GM23338 (cell line): ENCODE results near the gene ATP8B4. TPM values are rescaled to one million over a fixed set of nuclear protein-coding genes. Genes with fewer than 3 reads are reported as not detected.

Source experiments
- ATAC-seq: fragments of 200-7000 bp; cut with Tn5 transposase; 3 replicates; pipeline ENCODE4 v1.9.1; 2020
- DNase-seq: peaks from one replicate; pipeline ENCODE4 v3.0.0-alpha.2; 2015; ENCODE audit warnings: low spot score
- H2AFZ ChIP-seq: fragments of 200-600 bp; sonication (generic); 2 replicates; pipeline ENCODE4 v1.8.0; 2016; ENCODE audit warnings: antibody characterized with exemption, mild to moderate bottlenecking, moderate library complexity
- H3F3A ChIP-seq: fragments of 200-600 bp; sonication (generic); replicated peaks from 2 replicates; pipeline ENCODE4 v1.8.0; 2017; ENCODE audit warnings: antibody characterized with exemption, mixed run types, low read depth
- H3K27ac ChIP-seq: fragments of 200-600 bp; sonication (generic); 2 replicates; pipeline ENCODE4 v1.6.1; 2016; ENCODE audit warnings: low read depth
- H3K27me3 ChIP-seq: fragments of 200-600 bp; sonication (generic); 2 replicates; pipeline ENCODE4 v1.8.0; 2016; ENCODE audit warnings: mild to moderate bottlenecking, mixed run types, moderate library complexity; ENCODE audit not compliant: insufficient read depth
- H3K36me3 ChIP-seq: fragments of 200-600 bp; sonication (generic); 2 replicates; pipeline ENCODE4 v1.8.0; 2016; ENCODE audit warnings: mild to moderate bottlenecking; ENCODE audit not compliant: insufficient read depth
- H3K4me1 ChIP-seq: fragments of 200-600 bp; sonication (generic); 2 replicates; pipeline ENCODE4 v1.8.0; 2016; ENCODE audit warnings: mild to moderate bottlenecking, moderate library complexity; ENCODE audit not compliant: insufficient read depth
- H3K4me2 ChIP-seq: fragments of 200-600 bp; sonication (generic); 2 replicates; pipeline ENCODE4 v1.7.1; 2017; ENCODE audit warnings: mixed run types
- H3K4me3 ChIP-seq: fragments of 200-600 bp; sonication (generic); 2 replicates; pipeline ENCODE4 v1.6.1; 2016; ENCODE audit warnings: mixed run types
- H3K79me2 ChIP-seq: fragments of 200-600 bp; sonication (generic); replicated peaks from 2 replicates; pipeline ENCODE4 v1.8.0; 2017; ENCODE audit warnings: mild to moderate bottlenecking; ENCODE audit not compliant: insufficient read depth
- H3K9me2 ChIP-seq: fragments of 200-600 bp; sonication (generic); 2 replicates; pipeline ENCODE4 v1.8.0; 2017; ENCODE audit not compliant: insufficient read depth
- H4K20me1 ChIP-seq: fragments of 200-600 bp; sonication (generic); replicated peaks from 2 replicates; pipeline ENCODE4 v1.8.0; 2017; ENCODE audit warnings: mild to moderate bottlenecking; ENCODE audit not compliant: insufficient read depth
- H3K27ac Mint-ChIP-seq: 2 replicates; pipeline ENCODE4 v1.8.0; 2020; ENCODE audit warnings: inconsistent platforms, mild to moderate bottlenecking, moderate library complexity, mixed read lengths
- H3K27me3 Mint-ChIP-seq: 3 replicates; pipeline ENCODE4 v1.8.0; 2022; ENCODE audit warnings: low read depth, mild to moderate bottlenecking, moderate library complexity, mixed read lengths, inconsistent platforms; ENCODE audit not compliant: insufficient read depth, poor library complexity
- H3K36me3 Mint-ChIP-seq: 3 replicates; pipeline ENCODE4 v1.8.0; 2021; ENCODE audit warnings: low read depth, mild to moderate bottlenecking, inconsistent platforms, moderate library complexity, mixed read lengths
- H3K4me1 Mint-ChIP-seq: 3 replicates; pipeline ENCODE4 v1.8.0; 2020; ENCODE audit warnings: mild to moderate bottlenecking, inconsistent platforms, mixed read lengths
- H3K4me3 Mint-ChIP-seq: 3 replicates; pipeline ENCODE4 v1.8.0; 2021; ENCODE audit warnings: moderate library complexity, mild to moderate bottlenecking, inconsistent platforms, mixed read lengths
- H3K9me3 Mint-ChIP-seq: 3 replicates; pipeline ENCODE4 v1.8.0; 2020; ENCODE audit warnings: moderate library complexity, mild to moderate bottlenecking, inconsistent platforms, mixed read lengths
- CREB1 ChIP-seq: fragments of 250-450 bp; sonication (Bioruptor Pico); IDR thresholded peaks from 2 replicates; pipeline ENCODE4 v1.5.0; 2020; ENCODE audit warnings: low read depth, mild to moderate bottlenecking, moderate library complexity
- CTCF ChIP-seq, 2 experiments: fragments of 200-600 bp in 1 of 2; sonication (generic) in 1 of 2; conservative IDR thresholded peaks; 2 replicates each; pipeline versions ENCODE4 v1.5.1 to v1.6.1; 2016 to 2017; ENCODE audit warnings: antibody characterized with exemption in 2 of 2, low read depth in 2 of 2, mild to moderate bottlenecking in 2 of 2, moderate library complexity in 1 of 2
- EZH2 ChIP-seq: fragments of 200-600 bp; sonication (generic); IDR thresholded peaks from one replicate; pipeline ENCODE4 v1.8.0; 2017; ENCODE audit warnings: antibody characterized with exemption, mild to moderate bottlenecking, low read depth; ENCODE audit not compliant: unreplicated experiment
- EZH2phosphoT487 ChIP-seq: fragments of 200-600 bp; sonication (generic); IDR thresholded peaks from one replicate; pipeline ENCODE4 v1.8.1; 2018; ENCODE audit warnings: antibody characterized with exemption; ENCODE audit not compliant: unreplicated experiment
- JUNB ChIP-seq: IDR thresholded peaks from one replicate; pipeline ENCODE4 v1.6.1; 2016; ENCODE audit warnings: antibody characterized with exemption; ENCODE audit not compliant: unreplicated experiment
- POLR2AphosphoS5 ChIP-seq: IDR thresholded peaks from 2 replicates; pipeline ENCODE4 v1.6.1; 2016; ENCODE audit warnings: antibody characterized with exemption, low read depth
- STAT1 ChIP-seq: IDR thresholded peaks from one replicate; pipeline ENCODE4 v1.6.1; 2016; ENCODE audit warnings: antibody characterized with exemption; ENCODE audit not compliant: unreplicated experiment
- ZNF114 ChIP-seq: fragments of 250-450 bp; sonication (Bioruptor Pico); IDR thresholded peaks from 2 replicates; pipeline ENCODE4 v1.5.0; 2020; ENCODE audit warnings: mild to moderate bottlenecking, moderate library complexity
- ZNF331 ChIP-seq: fragments of 250-450 bp; sonication (Bioruptor Pico); IDR thresholded peaks from 2 replicates; pipeline ENCODE4 v1.5.0; 2020; ENCODE audit warnings: low read depth, mild to moderate bottlenecking, moderate library complexity
- ZNF462 ChIP-seq: fragments of 250-450 bp; sonication (Bioruptor Pico); IDR thresholded peaks from 2 replicates; pipeline ENCODE4 v1.5.0; 2020; ENCODE audit warnings: mild to moderate bottlenecking, moderate library complexity
- polyA plus RNA-seq: library from polyadenylated mRNA; unstranded; fragments of >200 nt; fragmentation: Nextera tagmentation; extraction: Ambion mirVana; gene quantifications from 2 replicates; pipeline ENCODE4 v1.2.1, GENCODE V29; 2016
- total RNA-seq: library from RNA; depleted of rRNA; stranded (reverse); fragments of >200 nt; shearing (Covaris generic); gene quantifications from 2 replicates; pipeline ENCODE4 v1.2.3, GENCODE V29; 2014
- TF ChIP-seq, protein P1 (sequence below): IDR thresholded peaks from 2 replicates; pipeline ENCODE4 v1.6.1; 2016; ENCODE audit warnings: antibody characterized with exemption
- TF ChIP-seq, protein P2 (sequence below): IDR thresholded peaks from one replicate; pipeline ENCODE4 v1.6.1; 2018; ENCODE audit warnings: antibody characterized with exemption; ENCODE audit not compliant: unreplicated experiment

Gene ATP8B4
- total and polyA plus RNA-seq, 2 experiments from 2014 or later, result 0.24 TPM; not detected in 1

GRCh38 chr15:49860101-49860500, 258.9 kb downstream of the ATP8B4 start:
- Mint-ChIP-seq H3K4me3 (no peak overlapping the region), H3K27ac (no peak overlapping the region), H3K27me3 (no peaks in the 10 kb centered on the region), H3K4me1 (peaks cover 3% of the 10 kb centered on the region; the same call in 1 of the 3 replicates), H3K36me3 (no peaks in the 10 kb centered on the region), H3K9me3 (no peaks in the 10 kb centered on the region)
- Histone ChIP-seq H3K4me1 (no peaks in the 10 kb centered on the region), H3K79me2 (no peaks in the 10 kb centered on the region), H2AFZ (no peak overlapping the region), H3K27me3 (no peaks in the 10 kb centered on the region), H3K9me2 (peaks cover 3% of the 10 kb centered on the region; the same call in 1 of the 2 replicates), H4K20me1 (no peaks in the 10 kb centered on the region), H3K4me3 (no peak overlapping the region), H3K4me2 (no peak overlapping the region), H3K36me3 (no peaks in the 10 kb centered on the region), H3F3A (no peaks in the 10 kb centered on the region), H3K27ac (no peak overlapping the region)
- ATAC-seq (no peak), DNase-seq (no peak)
- TF ChIP-seq ZNF114 (CRISPR knock-in tag) (no peak), POLR2AphosphoS5 (no peak), CREB1 (CRISPR knock-in tag) (no peak), ZNF331 (no peak), EZH2 (no peak), ZNF462 (CRISPR knock-in tag) (no peak), JUNB (no peak), CTCF (conservative IDR thresholded peaks at IDR 0.05; ENCODE audit: low read depth in 2 of 2) (no peak), EZH2phosphoT487 (no peak), STAT1 (no peak)
- TF ChIP-seq, protein P1, sequence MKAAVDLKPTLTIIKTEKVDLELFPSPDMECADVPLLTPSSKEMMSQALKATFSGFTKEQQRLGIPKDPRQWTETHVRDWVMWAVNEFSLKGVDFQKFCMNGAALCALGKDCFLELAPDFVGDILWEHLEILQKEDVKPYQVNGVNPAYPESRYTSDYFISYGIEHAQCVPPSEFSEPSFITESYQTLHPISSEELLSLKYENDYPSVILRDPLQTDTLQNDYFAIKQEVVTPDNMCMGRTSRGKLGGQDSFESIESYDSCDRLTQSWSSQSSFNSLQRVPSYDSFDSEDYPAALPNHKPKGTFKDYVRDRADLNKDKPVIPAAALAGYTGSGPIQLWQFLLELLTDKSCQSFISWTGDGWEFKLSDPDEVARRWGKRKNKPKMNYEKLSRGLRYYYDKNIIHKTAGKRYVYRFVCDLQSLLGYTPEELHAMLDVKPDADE, result no peak
- TF ChIP-seq, protein P2, sequence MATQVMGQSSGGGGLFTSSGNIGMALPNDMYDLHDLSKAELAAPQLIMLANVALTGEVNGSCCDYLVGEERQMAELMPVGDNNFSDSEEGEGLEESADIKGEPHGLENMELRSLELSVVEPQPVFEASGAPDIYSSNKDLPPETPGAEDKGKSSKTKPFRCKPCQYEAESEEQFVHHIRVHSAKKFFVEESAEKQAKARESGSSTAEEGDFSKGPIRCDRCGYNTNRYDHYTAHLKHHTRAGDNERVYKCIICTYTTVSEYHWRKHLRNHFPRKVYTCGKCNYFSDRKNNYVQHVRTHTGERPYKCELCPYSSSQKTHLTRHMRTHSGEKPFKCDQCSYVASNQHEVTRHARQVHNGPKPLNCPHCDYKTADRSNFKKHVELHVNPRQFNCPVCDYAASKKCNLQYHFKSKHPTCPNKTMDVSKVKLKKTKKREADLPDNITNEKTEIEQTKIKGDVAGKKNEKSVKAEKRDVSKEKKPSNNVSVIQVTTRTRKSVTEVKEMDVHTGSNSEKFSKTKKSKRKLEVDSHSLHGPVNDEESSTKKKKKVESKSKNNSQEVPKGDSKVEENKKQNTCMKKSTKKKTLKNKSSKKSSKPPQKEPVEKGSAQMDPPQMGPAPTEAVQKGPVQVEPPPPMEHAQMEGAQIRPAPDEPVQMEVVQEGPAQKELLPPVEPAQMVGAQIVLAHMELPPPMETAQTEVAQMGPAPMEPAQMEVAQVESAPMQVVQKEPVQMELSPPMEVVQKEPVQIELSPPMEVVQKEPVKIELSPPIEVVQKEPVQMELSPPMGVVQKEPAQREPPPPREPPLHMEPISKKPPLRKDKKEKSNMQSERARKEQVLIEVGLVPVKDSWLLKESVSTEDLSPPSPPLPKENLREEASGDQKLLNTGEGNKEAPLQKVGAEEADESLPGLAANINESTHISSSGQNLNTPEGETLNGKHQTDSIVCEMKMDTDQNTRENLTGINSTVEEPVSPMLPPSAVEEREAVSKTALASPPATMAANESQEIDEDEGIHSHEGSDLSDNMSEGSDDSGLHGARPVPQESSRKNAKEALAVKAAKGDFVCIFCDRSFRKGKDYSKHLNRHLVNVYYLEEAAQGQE, result no peak
